ENCODE data around the gene IL1R1.

DNA sequence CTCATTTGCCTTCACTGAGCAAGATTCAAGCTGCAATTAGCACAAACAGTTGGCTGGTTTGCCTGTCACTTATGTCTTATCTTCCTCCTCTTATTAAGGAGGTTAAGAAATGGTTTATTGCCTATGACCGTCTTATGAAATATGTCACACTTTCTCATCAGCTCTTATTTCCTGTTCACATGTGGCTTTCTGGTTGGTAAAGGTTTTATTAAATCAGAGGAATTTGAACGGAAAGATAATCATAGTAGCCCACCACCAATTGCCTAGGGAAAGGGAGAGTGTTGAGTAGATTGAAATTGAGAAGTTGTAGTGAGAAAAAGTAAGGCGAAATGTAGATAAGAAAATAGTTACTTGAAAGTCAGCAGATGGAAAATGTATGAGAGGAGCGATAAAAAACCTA lies 4.2 kb upstream of the IL1R1 start:
- TF ChIP-seq, protein P1, sequence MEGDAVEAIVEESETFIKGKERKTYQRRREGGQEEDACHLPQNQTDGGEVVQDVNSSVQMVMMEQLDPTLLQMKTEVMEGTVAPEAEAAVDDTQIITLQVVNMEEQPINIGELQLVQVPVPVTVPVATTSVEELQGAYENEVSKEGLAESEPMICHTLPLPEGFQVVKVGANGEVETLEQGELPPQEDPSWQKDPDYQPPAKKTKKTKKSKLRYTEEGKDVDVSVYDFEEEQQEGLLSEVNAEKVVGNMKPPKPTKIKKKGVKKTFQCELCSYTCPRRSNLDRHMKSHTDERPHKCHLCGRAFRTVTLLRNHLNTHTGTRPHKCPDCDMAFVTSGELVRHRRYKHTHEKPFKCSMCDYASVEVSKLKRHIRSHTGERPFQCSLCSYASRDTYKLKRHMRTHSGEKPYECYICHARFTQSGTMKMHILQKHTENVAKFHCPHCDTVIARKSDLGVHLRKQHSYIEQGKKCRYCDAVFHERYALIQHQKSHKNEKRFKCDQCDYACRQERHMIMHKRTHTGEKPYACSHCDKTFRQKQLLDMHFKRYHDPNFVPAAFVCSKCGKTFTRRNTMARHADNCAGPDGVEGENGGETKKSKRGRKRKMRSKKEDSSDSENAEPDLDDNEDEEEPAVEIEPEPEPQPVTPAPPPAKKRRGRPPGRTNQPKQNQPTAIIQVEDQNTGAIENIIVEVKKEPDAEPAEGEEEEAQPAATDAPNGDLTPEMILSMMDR (IDR thresholded peaks at IDR 0.05) = no peak
- no peak for TF ChIP-seq POLR2A (IDR thresholded peaks at IDR 0.05)
